ENCODE results near the gene SIK3. TPM values are rescaled to one million over a fixed set of nuclear protein-coding genes. Genes with fewer than 3 reads are reported as not detected.

Gene SIK3
- total and polyA plus RNA-seq, 12 donors: 9.9 to 47.3 (median 36.5) TPM

DNA sequence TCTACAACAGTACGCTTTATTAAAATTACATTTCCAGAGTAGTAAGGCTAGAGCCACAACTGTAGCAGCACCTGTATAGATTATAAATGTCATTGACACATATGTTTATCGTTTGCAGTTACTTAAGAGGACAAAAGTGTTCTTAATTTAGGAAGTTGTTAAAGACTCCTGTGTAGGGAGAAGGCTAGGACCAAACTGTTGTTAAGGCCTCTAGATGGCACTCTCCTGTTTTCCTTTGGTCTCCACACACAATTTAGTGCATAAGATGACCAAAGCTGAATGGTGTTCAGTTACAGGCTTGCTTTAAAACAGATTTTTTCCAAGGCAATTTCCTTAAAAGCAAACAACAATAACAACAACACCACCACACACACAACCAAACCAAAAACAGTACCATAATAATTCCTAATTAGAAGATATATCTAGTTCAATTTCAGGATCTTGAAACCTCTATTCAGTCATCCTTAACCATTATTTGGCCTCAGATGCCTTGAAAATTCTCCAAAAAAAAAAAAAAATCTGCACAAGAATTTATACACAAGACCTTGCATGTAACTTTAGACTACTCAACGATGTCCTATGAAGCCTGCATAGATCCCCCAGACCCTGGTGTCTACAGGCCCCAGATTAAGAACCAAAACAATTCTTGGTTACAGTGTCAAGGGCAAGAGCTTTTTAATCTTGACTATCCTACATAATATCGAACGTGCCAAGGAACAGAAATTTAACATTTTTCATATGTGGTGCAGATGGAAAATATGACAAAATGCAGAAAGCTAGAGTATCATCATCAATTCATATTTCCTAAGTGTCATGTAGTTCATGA lies 218.2 kb downstream of the SIK3 start:
- DNase-seq: peak in 1 of 2 donors; percentile 48
- H3K36me3 ChIP-seq: peaks cover 0 to 33% (median 0%) of the 10 kb centered on the region in 9 donors
- H3K4me1 ChIP-seq: peaks cover 0 to 21% (median 3%) of the 10 kb centered on the region in 9 donors
- TF ChIP-seq, protein P1, sequence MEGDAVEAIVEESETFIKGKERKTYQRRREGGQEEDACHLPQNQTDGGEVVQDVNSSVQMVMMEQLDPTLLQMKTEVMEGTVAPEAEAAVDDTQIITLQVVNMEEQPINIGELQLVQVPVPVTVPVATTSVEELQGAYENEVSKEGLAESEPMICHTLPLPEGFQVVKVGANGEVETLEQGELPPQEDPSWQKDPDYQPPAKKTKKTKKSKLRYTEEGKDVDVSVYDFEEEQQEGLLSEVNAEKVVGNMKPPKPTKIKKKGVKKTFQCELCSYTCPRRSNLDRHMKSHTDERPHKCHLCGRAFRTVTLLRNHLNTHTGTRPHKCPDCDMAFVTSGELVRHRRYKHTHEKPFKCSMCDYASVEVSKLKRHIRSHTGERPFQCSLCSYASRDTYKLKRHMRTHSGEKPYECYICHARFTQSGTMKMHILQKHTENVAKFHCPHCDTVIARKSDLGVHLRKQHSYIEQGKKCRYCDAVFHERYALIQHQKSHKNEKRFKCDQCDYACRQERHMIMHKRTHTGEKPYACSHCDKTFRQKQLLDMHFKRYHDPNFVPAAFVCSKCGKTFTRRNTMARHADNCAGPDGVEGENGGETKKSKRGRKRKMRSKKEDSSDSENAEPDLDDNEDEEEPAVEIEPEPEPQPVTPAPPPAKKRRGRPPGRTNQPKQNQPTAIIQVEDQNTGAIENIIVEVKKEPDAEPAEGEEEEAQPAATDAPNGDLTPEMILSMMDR (IDR thresholded peaks at IDR 0.05): peak; percentile 25 to 86 (median 72)
- no peaks in the 10 kb centered on the region for H3K9me3 ChIP-seq
- 52 to 54% methylated on average over 5 of the region's 5 CpGs for WGBS, 2 donors
- H3K4me3 ChIP-seq: no peak overlapping the region
- ATAC-seq: peak; percentile 63 to 94 (median 90)
- intact Hi-C loops (cut with DNase I): loop anchor here (1.0 to 10.0 kb wide), 12 partner anchors 43 to 347 kb away; partner anchors contain the start of genes APOA1 (in 1 of the 10), APOA5 (in 1 of the 10) and SIK3 (in 1 of the 10)
- no peaks in the 10 kb centered on the region for H3K27me3 ChIP-seq
- no peak overlapping the region for H3K27ac ChIP-seq

DNA sequence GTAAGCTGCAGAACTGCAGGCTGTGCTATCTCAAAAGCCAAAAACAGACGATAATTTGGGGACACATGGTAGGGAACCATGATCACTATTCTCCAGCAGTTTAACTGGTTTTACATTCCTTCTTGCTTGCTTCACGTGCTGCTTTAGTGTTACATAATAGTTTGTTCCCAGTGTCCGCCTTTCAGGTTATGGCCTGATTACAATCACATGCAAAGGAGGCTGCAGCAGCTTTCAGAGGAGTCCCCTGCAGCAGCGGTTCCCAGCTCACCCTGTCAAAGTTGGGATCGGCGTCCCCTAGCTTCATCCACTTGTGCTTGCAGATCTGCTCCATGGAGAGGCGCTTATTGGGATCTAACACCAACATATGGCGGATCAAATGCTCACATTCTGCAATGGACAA lies 221.6 kb downstream of the SIK3 start:
- H3K36me3 ChIP-seq: peaks cover 0 to 57% (median 10%) of the 10 kb centered on the region in 9 donors
- intact Hi-C loops (cut with DNase I): loop anchor here in 6 of 10 donors (5.0 to 10.0 kb wide), 5 partner anchors 39 to 351 kb away; partner anchors contain the start of gene APOA1 (in 1 of the 6)
- no peak overlapping the region for H3K4me3 ChIP-seq
- DNase-seq (no peak), ATAC-seq (no peak)
- 87 to 93% methylated on average over 8 of the region's 8 CpGs for WGBS, 2 donors
- no peaks in the 10 kb centered on the region for H3K9me3 ChIP-seq
- no peaks in the 10 kb centered on the region for H3K27me3 ChIP-seq
- TF ChIP-seq, protein P1 (IDR thresholded peaks at IDR 0.05): no peak
- H3K4me1 ChIP-seq: peaks cover 0 to 54% (median 14%) of the 10 kb centered on the region in 9 donors
- no peak overlapping the region for H3K27ac ChIP-seq

DNA sequence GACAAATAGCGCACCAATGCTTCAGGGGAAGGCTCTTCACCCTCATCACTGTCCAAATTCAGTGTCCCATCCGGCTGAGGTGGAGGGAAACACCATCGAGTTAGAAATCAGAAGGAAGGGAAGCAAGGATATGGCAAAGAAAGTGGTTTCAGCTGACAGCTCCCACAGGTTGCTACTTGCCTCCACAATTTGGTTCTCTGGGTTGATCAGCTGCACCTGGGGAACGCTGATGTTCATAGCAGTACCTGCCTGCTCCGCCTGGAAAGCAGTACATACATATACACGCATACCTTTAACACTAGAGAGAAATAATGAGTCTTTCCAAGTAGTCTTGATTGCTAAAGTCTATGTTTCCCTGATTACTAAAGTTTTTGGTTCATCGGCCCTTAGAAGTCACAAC lies 223.0 kb downstream of the SIK3 start:
- WGBS, 2 donors: 96 to 97% methylated on average over 7 of the region's 7 CpGs
- peak overlapping the region in 4 of 10 donors; percentile 6 to 62 (median 44) for H3K27ac ChIP-seq
- no peak for DNase-seq
- intact Hi-C loops (cut with DNase I): loop anchor here in 6 of 10 donors (5.0 to 10.0 kb wide), 5 partner anchors 38 to 352 kb away; partner anchors contain the start of gene APOA1 (in 1 of the 6)
- no peaks in the 10 kb centered on the region for H3K9me3 ChIP-seq
- no peak overlapping the region for H3K4me3 ChIP-seq
- H3K4me1 ChIP-seq: peaks cover 0 to 67% (median 28%) of the 10 kb centered on the region in 9 donors
- ATAC-seq: no peak
- no peaks in the 10 kb centered on the region for H3K27me3 ChIP-seq
- H3K36me3 ChIP-seq: peaks cover 0 to 66% (median 12%) of the 10 kb centered on the region in 9 donors
- TF ChIP-seq, protein P1 (IDR thresholded peaks at IDR 0.05): no peak

DNA sequence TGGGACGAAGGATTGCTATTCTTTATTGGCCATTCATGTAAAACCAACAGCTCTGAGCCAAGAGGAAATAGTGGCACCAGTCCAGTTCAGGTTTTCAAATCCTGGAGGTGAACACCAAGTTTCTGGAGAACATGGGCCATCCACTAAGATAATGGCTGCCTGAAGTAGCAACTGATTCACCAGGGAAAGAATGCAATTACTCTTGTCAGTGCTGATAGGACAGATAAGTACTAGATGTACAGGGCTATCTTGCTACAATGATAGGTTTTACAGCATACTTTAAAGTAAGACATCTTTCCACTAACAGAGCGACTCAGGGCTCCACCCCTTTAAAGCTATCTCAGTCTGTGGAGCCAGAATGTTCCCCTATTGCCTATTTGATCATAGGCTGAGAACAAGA lies 224.0 kb downstream of the SIK3 start:
- TF ChIP-seq, protein P1 (IDR thresholded peaks at IDR 0.05): no peak
- Histone ChIP-seq H3K4me3 (no peak overlapping the region), H3K9me3 (no peaks in the 10 kb centered on the region), H3K4me1 (peaks cover 0 to 73% (median 30%) of the 10 kb centered on the region in 9 donors), H3K27me3 (no peaks in the 10 kb centered on the region), H3K36me3 (peaks cover 0 to 75% (median 20%) of the 10 kb centered on the region in 9 donors), H3K27ac (peak overlapping the region in 6 of 10 donors; percentile 6 to 62 (median 32))
- 37 to 45% methylated on average over 2 of the region's 2 CpGs for WGBS, 2 donors
- DNase-seq (no peak), ATAC-seq (peak in 5 of 8 donors; percentile 35 to 75 (median 60))
- intact Hi-C loops (cut with DNase I): loop anchor here in 5 of 10 donors (5.0 to 10.0 kb wide), 4 partner anchors 37 to 358 kb away; partner anchors contain the start of genes APOA1 (in 1 of the 5), PCSK7 (in 1 of the 5) and RNF214 (in 1 of the 5)
